Liver (tissue), 9 donors: ENCODE measurements around the gene FGD5. TPM values are rescaled to one million over a fixed set of nuclear protein-coding genes. Genes with fewer than 3 reads are reported as not detected.
A peak's percentile ranks its signal among the peaks of the same experiment; 100 is the strongest.

Source experiments
- DNase-seq: peaks from one replicate; pipeline ENCODE4 v3.0.0-alpha.2; 2017; ENCODE audit warnings: low spot score
- H3K27ac ChIP-seq, 2 donors: one replicate each; pipeline ENCODE4 v1.7.0; 2013; ENCODE audit warnings: inconsistent platforms in 2 of 2, low read length in 2 of 2, control low read depth in 1 of 2, low read depth in 1 of 2, mild to moderate bottlenecking in 1 of 2
- H3K27me3 ChIP-seq, 4 donors: one replicate each; pipeline versions ENCODE4 v1.6.1 to v1.7.0; 2013; ENCODE audit warnings: low read length in 3 of 4, inconsistent platforms in 1 of 4, mild to moderate bottlenecking in 1 of 4, moderate library complexity in 1 of 4; ENCODE audit not compliant: control insufficient read depth in 4 of 4, insufficient read depth in 4 of 4
- H3K36me3 ChIP-seq, 4 donors: one replicate each; pipeline versions ENCODE4 v1.6.1 to v1.7.0; 2013; ENCODE audit warnings: low read length in 3 of 4, mild to moderate bottlenecking in 3 of 4, low read depth in 1 of 4, moderate library complexity in 1 of 4; ENCODE audit not compliant: control insufficient read depth in 4 of 4, insufficient read depth in 3 of 4
- H3K4me1 ChIP-seq, 4 donors: one replicate each; pipeline versions ENCODE4 v1.6.1 to v1.7.0; 2013; ENCODE audit warnings: low read length in 3 of 4, mild to moderate bottlenecking in 3 of 4, moderate library complexity in 1 of 4; ENCODE audit not compliant: control insufficient read depth in 4 of 4, insufficient read depth in 4 of 4
- H3K4me3 ChIP-seq, 3 donors: one replicate each; pipeline versions ENCODE4 v1.6.1 to v1.7.0; 2013; ENCODE audit warnings: low read length in 3 of 3, control low read depth in 1 of 3, low read depth in 1 of 3, mild to moderate bottlenecking in 1 of 3
- H3K9ac ChIP-seq, 2 donors: one replicate each; pipeline ENCODE4 v1.7.0; 2013; ENCODE audit warnings: low read length in 2 of 2, mild to moderate bottlenecking in 2 of 2, moderate library complexity in 2 of 2, control low read depth in 1 of 2, low read depth in 1 of 2
- H3K9me3 ChIP-seq, 4 donors: one replicate each; pipeline versions ENCODE4 v1.6.1 to v1.7.0; 2013; ENCODE audit warnings: low read length in 3 of 4; ENCODE audit not compliant: control insufficient read depth in 4 of 4
- CTCF ChIP-seq: fragments of 150-350 bp; IDR thresholded peaks from 2 replicates; pipeline ENCODE4 v1.5.1; 2017; ENCODE audit warnings: improper control_type of control experiment, low read depth, low read length; ENCODE audit not compliant: missing input control
- FOXA1 ChIP-seq: IDR thresholded peaks from 2 replicates; pipeline ENCODE4 v1.6.1; 2016; ENCODE audit warnings: antibody characterized with exemption
- FOXA2 ChIP-seq: IDR thresholded peaks from 2 replicates; pipeline ENCODE4 v1.6.1; 2016; ENCODE audit warnings: antibody characterized with exemption
- GABPA ChIP-seq, 2 donors: IDR thresholded peaks in 1 of 2; conservative IDR thresholded peaks in 1 of 2; 2 replicates each; pipeline ENCODE4 v1.6.1; 2016; ENCODE audit warnings: antibody characterized with exemption in 2 of 2, mild to moderate bottlenecking in 1 of 2, moderate library complexity in 1 of 2
- JUND ChIP-seq, 2 donors: IDR thresholded peaks; 2 replicates each; pipeline ENCODE4 v1.6.1; 2016; ENCODE audit warnings: antibody characterized with exemption in 2 of 2
- NR2F2 ChIP-seq: IDR thresholded peaks from 2 replicates; pipeline ENCODE4 v1.6.1; 2016; ENCODE audit warnings: antibody characterized with exemption
- RAD21 ChIP-seq, 2 donors: IDR thresholded peaks; 2 replicates each; pipeline ENCODE4 v1.6.1; 2016; ENCODE audit warnings: antibody characterized with exemption in 2 of 2, mild to moderate bottlenecking in 2 of 2
- SP1 ChIP-seq: IDR thresholded peaks from 2 replicates; pipeline ENCODE4 v1.6.1; 2018; ENCODE audit warnings: antibody characterized with exemption, mild to moderate bottlenecking
- WGBS: extraction: QIAGEN DNeasy Blood & Tissue Kit; methylation state at CpG from one replicate; pipeline ENCODE4 v1.1.7; 2013; 5-methylcytosine and 5-hydroxymethylcytosine counted together
- polyA plus RNA-seq, 2 donors: library from polyadenylated mRNA; stranded (reverse) in 1 of 2; unstranded in 1 of 2; fragments of 200-250 nt in 1 of 2; fragments of >200 nt in 1 of 2; fragmentation: Nextera tagmentation in 1 of 2; extraction: Ambion mirVana in 1 of 2; gene quantifications; one replicate each; pipeline versions ENCODE4 v1.2.1 to v1.2.3, GENCODE V29; 2013 to 2015
- total RNA-seq, 2 donors: library from RNA; depleted of rRNA; stranded (reverse); fragments of >200 nt; gene quantifications; one replicate each; pipeline ENCODE4 v1.2.3, GENCODE V29; 2014
- TF ChIP-seq, protein P1 (sequence below): IDR thresholded peaks from 2 replicates; pipeline ENCODE4 v1.6.1; 2016; ENCODE audit warnings: antibody characterized with exemption
- donor health status: healthy.
- donor health status: healthy.
- donor health status: healthy.
- donor health status: healthy.
- donor health status: healthy.

The FGD5 gene
- total and polyA plus RNA-seq, 4 donors = 2.0 to 6.3 (median 3.1) TPM

- H3K27me3 ChIP-seq = no peaks in the 10 kb centered on the region
- no peak for DNase-seq
- H3K9me3 ChIP-seq = no peaks in the 10 kb centered on the region
- peaks cover 0 to 5% (median 2%) of the 10 kb centered on the region in 4 donors for H3K4me1 ChIP-seq
- TF ChIP-seq JUND (IDR thresholded peaks at IDR 0.05) (no peak), CTCF (no peak)
- H3K27ac ChIP-seq = no peak overlapping the region
- H3K36me3 ChIP-seq = no peaks in the 10 kb centered on the region
- 80% methylated on average over 14 of the region's 14 CpGs for WGBS
- H3K4me3 ChIP-seq = no peak overlapping the region
- H3K9ac ChIP-seq = no peak overlapping the region
These were observed 14.4 kb downstream of the FGD5 start for GRCh38 chr3:14832975-14833722.

DNA sequence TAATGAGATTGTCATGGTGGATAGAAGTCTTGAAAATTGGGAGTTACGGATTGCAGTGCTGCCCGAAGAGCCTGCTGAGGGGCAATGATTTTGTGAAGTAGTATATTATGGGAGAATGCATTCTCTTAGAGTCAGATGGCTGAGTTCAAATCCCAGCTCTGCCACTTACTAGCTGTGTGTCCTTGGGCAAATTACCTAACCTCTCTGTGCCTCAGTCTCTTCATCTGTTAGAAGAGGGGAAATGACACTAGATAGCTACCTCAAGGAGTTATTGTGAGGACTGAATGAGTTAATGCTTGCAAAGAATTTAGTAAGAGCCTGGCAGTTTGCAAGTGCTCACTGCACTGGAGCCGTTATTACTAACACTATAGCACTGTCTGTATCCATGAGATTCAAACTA is 15.4 kb downstream of the FGD5 start:
- no peak overlapping the region for H3K4me3 ChIP-seq
- H3K9ac ChIP-seq = no peak overlapping the region
- H3K27me3 ChIP-seq = no peaks in the 10 kb centered on the region
- TF ChIP-seq RAD21 (IDR thresholded peaks at IDR 0.05) = no peak
- DNase-seq = no peak
- H3K4me1 ChIP-seq = peaks cover 0 to 5% (median 2%) of the 10 kb centered on the region in 4 donors
- WGBS = 93% methylated on average over 3 of the region's 3 CpGs
- no peaks in the 10 kb centered on the region for H3K9me3 ChIP-seq
- no peaks in the 10 kb centered on the region for H3K36me3 ChIP-seq
- no peak overlapping the region for H3K27ac ChIP-seq

- Histone ChIP-seq H3K27ac (no peak overlapping the region), H3K27me3 (no peaks in the 10 kb centered on the region), H3K36me3 (no peaks in the 10 kb centered on the region), H3K9ac (no peak overlapping the region), H3K9me3 (no peaks in the 10 kb centered on the region), H3K4me1 (peaks cover 0 to 5% (median 2%) of the 10 kb centered on the region in 4 donors), H3K4me3 (no peak overlapping the region)
- no peak for TF ChIP-seq FOXA2
- no peak for DNase-seq
- WGBS = 91% methylated on average over 15 of the region's 15 CpGs
These were observed 16.2 kb downstream of the FGD5 start for GRCh38 chr3:14834807-14835466.

DNA sequence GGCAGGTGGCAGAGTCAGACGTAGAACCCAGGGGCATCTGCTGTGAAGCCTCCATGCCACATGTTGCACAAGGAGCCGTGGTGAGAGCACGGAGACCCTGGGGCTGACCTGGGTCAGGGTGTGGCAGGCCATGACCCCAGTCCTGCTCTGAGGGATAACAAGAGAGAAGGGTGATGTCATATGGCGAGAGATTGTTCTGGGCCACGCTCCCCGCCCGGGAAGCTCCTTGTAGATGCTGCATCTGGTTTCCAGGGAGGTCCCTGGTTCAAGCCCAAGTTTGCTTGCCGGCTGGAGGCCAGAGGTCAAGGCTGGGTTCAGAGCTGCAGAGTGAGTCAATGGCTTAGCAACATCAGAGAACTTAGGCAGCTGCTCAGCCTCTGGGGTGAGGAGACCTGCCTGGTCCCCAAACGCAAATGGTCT is 17.3 kb downstream of the FGD5 start:
- TF ChIP-seq NR2F2 (peak; percentile 94), GABPA (IDR thresholded peaks at IDR 0.05 in 1 of 2, conservative IDR thresholded peaks at IDR 0.05 in 1 of 2) (no peak), FOXA1 (no peak), SP1 (no peak)
- TF ChIP-seq, protein P1, sequence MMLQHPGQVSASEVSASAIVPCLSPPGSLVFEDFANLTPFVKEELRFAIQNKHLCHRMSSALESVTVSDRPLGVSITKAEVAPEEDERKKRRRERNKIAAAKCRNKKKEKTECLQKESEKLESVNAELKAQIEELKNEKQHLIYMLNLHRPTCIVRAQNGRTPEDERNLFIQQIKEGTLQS = no peak
- Histone ChIP-seq H3K36me3 (no peaks in the 10 kb centered on the region), H3K4me1 (peaks cover 0 to 5% (median 2%) of the 10 kb centered on the region in 4 donors), H3K4me3 (no peak overlapping the region), H3K27me3 (no peaks in the 10 kb centered on the region), H3K9ac (no peak overlapping the region), H3K27ac (no peak overlapping the region), H3K9me3 (no peaks in the 10 kb centered on the region)
- no peak for DNase-seq
- 65% methylated on average over 9 of the region's 9 CpGs for WGBS
